GM21737 (cell line): ENCODE data around the gene PRR16.
A peak's percentile ranks its signal among the peaks of the same experiment; 100 is the strongest.
"Not testable (repeated sequence)": the region's sequence is repeated elsewhere in the genome, so short reads cannot be mapped to it uniquely, and the experiment has no call there.

ENCODE experiments used
- ATAC-seq: cut with Tn5 transposase; IDR thresholded peaks from one replicate; pipeline ENCODE4 v1.9.1; 2021; ENCODE audit warnings: mild to moderate bottlenecking, moderate library complexity; ENCODE audit not compliant: unreplicated experiment

The PRR16 gene

GRCh38 chr5:120463991-120464626, at the start of gene PRR16:
TSS of gene PRR16 (plus strand) at chr5:120464300.
- ATAC-seq, result peak; percentile 84

GRCh38 chr5:120415985-120416384, 48.1 kb upstream of the PRR16 start:
- ATAC-seq, result no peak

GRCh38 chr5:120419127-120419526, 45.0 kb upstream of the PRR16 start:
- ATAC-seq, result no peak

GRCh38 chr5:120426633-120427275, 37.3 kb upstream of the PRR16 start:
- not testable (repeated sequence) for ATAC-seq

- no peak for ATAC-seq
Observed at GRCh38 chr5:120430572-120430971, 33.5 kb upstream of the PRR16 start.

- ATAC-seq, result no peak
Observed at GRCh38 chr5:120432861-120433260, 31.2 kb upstream of the PRR16 start.

GRCh38 chr5:120435129-120435528, 29.0 kb upstream of the PRR16 start:
- ATAC-seq, result no peak

- ATAC-seq, result no peak
Observed at GRCh38 chr5:120436996-120437395, 27.1 kb upstream of the PRR16 start.

GRCh38 chr5:120442694-120443093, 21.4 kb upstream of the PRR16 start:
- ATAC-seq, result no peak

- ATAC-seq, result no peak
Observed at GRCh38 chr5:120443607-120444006, 20.5 kb upstream of the PRR16 start.

GRCh38 chr5:120446068-120446492, 18.0 kb upstream of the PRR16 start:
- no peak for ATAC-seq

GRCh38 chr5:120446901-120447300, 17.2 kb upstream of the PRR16 start:
- ATAC-seq, result no peak

GRCh38 chr5:120447706-120448239, 16.3 kb upstream of the PRR16 start:
- ATAC-seq, result no peak

GRCh38 chr5:120449501-120449900, 14.6 kb upstream of the PRR16 start:
- ATAC-seq, result no peak

GRCh38 chr5:120450910-120451309, 13.2 kb upstream of the PRR16 start:
- ATAC-seq, result no peak

- no peak for ATAC-seq
Observed at GRCh38 chr5:120451445-120451844, 12.7 kb upstream of the PRR16 start.

- no peak for ATAC-seq
Observed at GRCh38 chr5:120452471-120452870, 11.6 kb upstream of the PRR16 start.

- ATAC-seq, result no peak
Observed at GRCh38 chr5:120454094-120454798, 9.9 kb upstream of the PRR16 start.

GRCh38 chr5:120456006-120456405, 8.1 kb upstream of the PRR16 start:
- ATAC-seq, result no peak

- peak; percentile 84 for ATAC-seq
Observed at GRCh38 chr5:120457839-120458507, 6.1 kb upstream of the PRR16 start.

- not testable (repeated sequence) for ATAC-seq
Observed at GRCh38 chr5:120458508-120458847, 5.6 kb upstream of the PRR16 start.
